DMS 273 (cell line): Measurements from ENCODE around the gene VEGFA.

Experiments
- DNase-seq: peaks from one replicate; lab custom pipeline; 2025; ENCODE audit not compliant: unreplicated experiment; lab: John Stamatoyannopoulos, UW

Gene VEGFA

GRCh38 chr6:43738877-43739641 is 31.0 kb upstream of the VEGFA start:
- no peak for DNase-seq

DNA sequence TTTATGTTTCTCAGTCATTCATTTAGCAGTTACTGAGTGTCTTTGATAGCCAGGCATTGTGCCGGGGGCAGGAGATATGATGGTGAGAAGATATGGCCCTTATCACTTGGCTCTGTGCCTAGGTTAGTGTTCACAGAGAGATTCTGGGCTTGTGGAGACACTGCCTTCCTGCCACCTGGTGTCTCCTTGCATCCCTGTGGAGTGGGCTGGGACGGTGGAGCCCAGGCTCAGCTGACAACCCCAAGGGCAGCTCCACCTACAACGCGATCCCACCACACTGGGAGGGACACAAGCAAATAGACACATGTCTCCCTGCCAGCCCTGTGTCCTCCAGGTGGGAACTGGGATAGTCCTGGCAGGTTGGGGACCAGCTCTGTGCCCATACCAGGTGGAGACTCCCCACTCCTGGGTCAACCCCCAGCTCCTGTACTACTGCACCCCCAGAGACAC is 30.3 kb upstream of the VEGFA start:
- DNase-seq, result no peak

DNA sequence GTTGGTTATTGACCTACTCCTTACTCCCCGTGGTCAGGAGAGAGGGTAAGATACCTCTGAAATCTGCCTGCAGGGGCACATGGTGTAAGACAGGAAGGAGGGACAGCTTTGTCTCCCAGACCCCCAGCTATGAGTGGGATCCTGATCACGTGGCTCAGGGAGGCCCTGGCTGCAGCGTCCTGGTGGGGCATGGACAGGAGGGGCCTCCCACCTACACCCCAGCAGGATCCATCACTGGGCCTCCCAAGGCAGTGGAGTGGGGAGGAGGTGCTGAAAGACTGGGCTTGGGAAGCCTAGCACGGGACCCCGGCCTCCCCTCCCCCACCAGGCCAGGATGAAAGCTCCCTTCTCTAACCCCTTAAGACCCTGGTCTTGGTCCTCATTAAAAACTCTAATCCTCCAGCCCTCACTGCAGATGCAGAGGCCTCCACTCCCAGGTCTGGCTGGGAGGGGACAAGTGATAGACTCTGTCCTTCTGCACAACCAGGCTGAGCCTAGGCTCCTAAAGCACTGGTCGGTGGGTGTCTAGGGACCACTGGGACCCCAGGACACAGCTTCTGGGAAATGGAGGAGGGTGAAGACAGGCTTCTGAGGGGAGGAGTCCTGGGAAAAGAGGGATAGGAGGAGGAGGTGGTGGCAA is 29.6 kb upstream of the VEGFA start:
- no peak for DNase-seq

- DNase-seq, result no peak
Observed at GRCh38 chr6:43740961-43741764, 28.8 kb upstream of the VEGFA start.

DNA sequence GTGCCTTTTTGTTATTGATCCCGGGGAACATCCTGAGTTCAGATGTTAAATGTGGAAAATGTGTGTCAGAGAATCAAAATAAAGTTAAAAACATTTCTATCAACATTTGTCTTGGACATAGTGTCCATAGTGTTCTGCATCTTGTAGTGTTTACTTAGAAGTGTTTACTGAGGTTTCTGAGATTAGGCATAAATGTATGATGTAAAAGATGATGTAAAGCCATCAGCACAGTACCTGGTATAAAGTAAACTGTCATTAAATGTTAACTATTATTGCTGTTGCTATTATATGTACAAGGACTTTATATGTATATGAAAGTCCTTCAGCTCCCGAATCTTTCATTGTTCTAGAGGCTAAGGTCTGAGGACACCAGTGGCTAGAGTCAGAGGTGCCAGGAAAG is 28.2 kb upstream of the VEGFA start:
- DNase-seq, result no peak

DNA sequence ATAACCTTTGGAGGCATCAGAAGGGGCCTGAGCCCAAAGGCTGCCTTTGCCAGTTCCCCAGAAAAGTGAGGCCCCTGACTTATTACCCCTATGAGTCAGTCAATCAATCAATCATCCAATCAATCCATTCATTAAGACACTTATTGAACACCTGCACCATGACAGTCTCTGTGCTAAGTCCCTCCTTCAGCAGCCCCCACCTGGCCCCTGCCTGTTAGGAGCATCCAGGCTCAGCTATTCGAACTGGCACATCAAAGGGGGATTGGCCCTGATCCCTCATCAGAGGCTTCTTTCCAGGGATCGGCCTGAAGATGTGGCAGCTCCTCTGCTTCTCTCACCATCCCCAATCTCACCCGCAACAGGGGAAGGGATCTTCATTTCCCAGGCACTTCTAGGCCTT is 27.7 kb upstream of the VEGFA start:
- DNase-seq, result no peak

GRCh38 chr6:43742931-43743632 is 26.9 kb upstream of the VEGFA start:
- no peak for DNase-seq

- no peak for DNase-seq
Observed at GRCh38 chr6:43743682-43744381, 26.2 kb upstream of the VEGFA start.

DNA sequence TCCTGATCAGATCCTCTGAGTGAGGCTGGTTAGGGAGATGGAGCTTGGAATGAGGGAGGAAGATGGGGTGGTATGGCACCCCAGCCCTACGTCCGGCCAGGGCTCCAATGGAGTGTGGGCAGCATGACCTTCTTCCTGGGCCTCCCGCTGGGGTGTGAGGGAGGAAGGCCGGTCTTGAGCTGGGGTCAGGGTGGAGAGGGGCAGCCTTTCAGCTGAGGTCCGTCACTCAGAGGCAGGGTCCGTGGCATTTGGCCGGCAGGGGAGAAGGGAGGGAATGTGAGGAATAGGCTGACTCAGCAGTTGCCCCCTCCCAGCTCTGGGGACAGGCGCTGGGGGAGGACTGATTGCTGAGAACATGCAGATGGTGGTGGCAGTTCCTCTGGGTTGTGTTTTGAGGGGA is 25.5 kb upstream of the VEGFA start:
- no peak for DNase-seq

DNA sequence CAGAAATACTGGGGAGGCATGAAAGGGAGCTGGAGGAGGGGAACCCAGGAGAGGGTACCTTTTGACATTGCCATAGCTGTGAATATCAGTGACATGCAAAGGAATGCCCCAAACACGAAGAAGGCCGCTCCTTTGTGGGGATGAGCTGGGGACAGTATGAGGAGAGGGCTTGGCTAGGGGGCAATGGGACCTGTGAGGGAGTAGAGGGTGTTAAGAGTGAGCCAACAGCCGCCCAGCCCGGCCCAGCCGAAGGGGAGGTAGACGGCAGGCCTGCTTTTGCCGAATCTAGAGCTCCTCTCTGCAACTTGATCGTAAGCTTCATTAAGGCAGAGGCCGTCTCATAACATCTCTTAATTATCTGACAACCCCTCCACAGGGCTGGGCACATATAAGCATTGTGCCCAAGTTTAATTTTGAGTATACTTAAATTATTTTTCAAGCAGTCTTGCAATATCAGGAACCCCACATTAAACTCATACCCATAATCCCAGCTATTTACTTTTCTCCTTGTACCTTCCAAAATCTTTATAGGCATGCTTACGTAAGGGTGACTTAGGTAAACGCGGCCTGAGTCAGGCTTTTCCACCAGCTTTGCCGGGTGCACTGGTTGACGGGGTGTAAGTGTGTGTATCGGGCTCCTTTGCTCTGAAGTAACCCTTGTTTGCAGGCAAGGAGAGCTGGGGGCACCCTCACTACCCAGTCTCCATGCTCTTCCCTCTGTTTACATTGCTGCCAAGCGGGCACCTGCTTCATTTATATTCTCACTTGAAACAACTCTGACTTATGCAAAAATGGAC is 24.9 kb upstream of the VEGFA start:
- no peak for DNase-seq

GRCh38 chr6:43746071-43746470 is 23.9 kb upstream of the VEGFA start:
- no peak for DNase-seq

GRCh38 chr6:43746613-43747102 is 23.4 kb upstream of the VEGFA start:
- no peak for DNase-seq

GRCh38 chr6:43747784-43748183 is 22.2 kb upstream of the VEGFA start:
- DNase-seq, result no peak

- DNase-seq, result no peak
Observed at GRCh38 chr6:43748765-43749164, 21.2 kb upstream of the VEGFA start.

DNA sequence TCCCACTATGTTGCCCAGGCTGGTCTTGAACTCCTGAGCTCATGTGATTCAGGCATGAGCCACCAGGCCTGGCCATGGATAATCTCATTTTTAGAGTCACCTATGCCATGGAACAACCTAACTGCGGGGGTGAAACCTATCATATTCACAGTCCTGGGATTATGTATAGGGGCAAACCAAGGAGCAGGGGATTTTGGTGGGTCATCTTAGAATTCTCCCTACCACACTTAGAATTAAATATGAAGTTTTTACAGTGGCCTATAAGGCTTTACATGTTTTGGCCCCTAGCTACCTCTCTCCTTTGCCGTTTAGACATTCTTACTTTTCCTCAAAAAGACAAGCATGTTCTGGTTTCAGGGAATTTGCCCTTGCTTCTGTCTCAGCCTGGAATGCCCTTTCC is 20.6 kb upstream of the VEGFA start:
- no peak for DNase-seq

GRCh38 chr6:43750622-43751021 is 19.4 kb upstream of the VEGFA start:
- no peak for DNase-seq

GRCh38 chr6:43753570-43754183 is 16.3 kb upstream of the VEGFA start:
- no peak for DNase-seq

- DNase-seq, result no peak
Observed at GRCh38 chr6:43757966-43758616, 11.9 kb upstream of the VEGFA start.

GRCh38 chr6:43758617-43759050 is 11.4 kb upstream of the VEGFA start:
- peak; percentile 69 for DNase-seq
